HG02623 (cell line): Measurements from ENCODE around the gene PABPC1L.

Source experiments
- ATAC-seq: cut with Tn5 transposase; IDR thresholded peaks from one replicate; pipeline ENCODE4 v1.9.1; 2021; ENCODE audit warnings: moderate library complexity; ENCODE audit not compliant: unreplicated experiment

Gene PABPC1L

GRCh38 chr20:44942264-44942973, 32.6 kb downstream of the PABPC1L start:
- no peak for ATAC-seq

GRCh38 chr20:44943828-44944227, 34.0 kb downstream of the PABPC1L start:
- no peak for ATAC-seq

GRCh38 chr20:44945261-44945660, 35.4 kb downstream of the PABPC1L start:
- ATAC-seq: no peak

- no peak for ATAC-seq
Observed at GRCh38 chr20:44946271-44946852, 36.5 kb downstream of the PABPC1L start.

- no peak for ATAC-seq
Observed at GRCh38 chr20:44948107-44948506, 38.2 kb downstream of the PABPC1L start.

GRCh38 chr20:44948513-44948912, 38.7 kb downstream of the PABPC1L start:
- ATAC-seq: no peak

- no peak for ATAC-seq
Observed at GRCh38 chr20:44950368-44950767, 40.5 kb downstream of the PABPC1L start.

- no peak for ATAC-seq
Observed at GRCh38 chr20:44952731-44953130, 42.9 kb downstream of the PABPC1L start.

- ATAC-seq: no peak
Observed at GRCh38 chr20:44954211-44954610, 44.4 kb downstream of the PABPC1L start.

- no peak for ATAC-seq
Observed at GRCh38 chr20:44955270-44955669, 45.4 kb downstream of the PABPC1L start.

- no peak for ATAC-seq
Observed at GRCh38 chr20:44956410-44956809, 46.5 kb downstream of the PABPC1L start.

GRCh38 chr20:44958276-44958675, 48.4 kb downstream of the PABPC1L start:
- ATAC-seq: no peak

GRCh38 chr20:44959082-44959637, 49.3 kb downstream of the PABPC1L start:
- ATAC-seq: no peak

GRCh38 chr20:44959638-44960102, 49.8 kb downstream of the PABPC1L start:
- peak; percentile 6 for ATAC-seq

GRCh38 chr20:44960103-44960852, 50.4 kb downstream of the PABPC1L start, which contains the start of gene TOMM34:
Gene TOMM34, minus strand, starts transcription at chr20:44960397. Its CDS starts 64 bp downstream, at chr20:44960333.
- ATAC-seq: peak; percentile 83

GRCh38 chr20:44961011-44961869, 51.4 kb downstream of the PABPC1L start:
- ATAC-seq: no peak

- no peak for ATAC-seq
Observed at GRCh38 chr20:44961870-44962267, 52.0 kb downstream of the PABPC1L start.

GRCh38 chr20:44962483-44962882, 52.6 kb downstream of the PABPC1L start:
- no peak for ATAC-seq

GRCh38 chr20:44963325-44964215, 53.7 kb downstream of the PABPC1L start:
- ATAC-seq: no peak

GRCh38 chr20:44965651-44966029, 55.8 kb downstream of the PABPC1L start:
- no peak for ATAC-seq
